Activated naive CD4-positive, alpha-beta T cell treated with anti-CD3 and anti-CD28 coated beads, Interleukin-2, amount 50 U/mL, for 72 hours (primary cell): ENCODE results near the gene VAT1. TPM values are rescaled to one million over a fixed set of nuclear protein-coding genes. Genes with fewer than 3 reads are reported as not detected.

Experiments
- ATAC-seq, 2 donors: fragments of 150-1000 bp; cut with Tn5 transposase; 2 replicates each; pipeline ENCODE4 v1.10.0; 2021; ENCODE audit warnings: mild to moderate bottlenecking in 2 of 2, moderate library complexity in 2 of 2
- DNase-seq, 2 donors: peaks; one replicate each; pipeline ENCODE4 v3.0.0; 2021 to 2022; ENCODE audit warnings: low spot score in 2 of 2
- H3K27ac Mint-ChIP-seq, 2 donors: one replicate each; pipeline ENCODE4 v1.8.0; 2022; ENCODE audit warnings: mild to moderate bottlenecking in 2 of 2, mixed read lengths in 2 of 2
- H3K36me3 Mint-ChIP-seq, 2 donors: one replicate each; pipeline ENCODE4 v1.8.0; 2022; ENCODE audit warnings: mixed read lengths in 2 of 2
- H3K9me3 Mint-ChIP-seq, 2 donors: one replicate each; pipeline ENCODE4 v1.8.0; 2022; ENCODE audit warnings: mixed read lengths in 2 of 2
- total RNA-seq, 2 donors: library from RNA; stranded (reverse); gene quantifications; one replicate each; pipeline ENCODE4 v1.2.3, GENCODE V29; 2022

Gene VAT1
- total RNA-seq, 2 donors from 2014 or later, result 28.3 to 35.7 TPM

- H3K27ac Mint-ChIP-seq, result no peak overlapping the region
- peaks cover 6% of the 10 kb centered on the region in 2 donors for H3K36me3 Mint-ChIP-seq
- H3K9me3 Mint-ChIP-seq, result no peaks in the 10 kb centered on the region
- DNase-seq (no peak), ATAC-seq (no peak)
These were observed 53.1 kb downstream of the VAT1 start for GRCh38 chr17:42969001-42969581.

GRCh38 chr17:42967925-42968324 lies 54.3 kb downstream of the VAT1 start:
- Mint-ChIP-seq H3K27ac (no peak overlapping the region), H3K9me3 (no peaks in the 10 kb centered on the region), H3K36me3 (peaks cover 13 to 14% of the 10 kb centered on the region in 2 donors)
- ATAC-seq, result no peak
- DNase-seq, result no peak

Other genes with a start within 250 kb of the VAT1 start
- gene VPS25, start 248.9 kb downstream of the VAT1 start, total RNA-seq, result 10 to 100 TPM; 58.4 to 62.2 TPM
- 1 to 10 TPM in 1 of 2 donors, under 1 TPM in 1; 0.56 to 1.7 TPM for gene WNK4, start 241.8 kb downstream of the VAT1 start, total RNA-seq
- 10 to 100 TPM; 14.8 to 32.7 TPM for gene COA3, start 223.7 kb downstream of the VAT1 start, total RNA-seq
- under 1 TPM in 1 of 2 donors, not detected in 1; 0.43 TPM for gene CNTD1, start 223.5 kb downstream of the VAT1 start, total RNA-seq
- 10 to 100 TPM; 84.5 to 86.1 TPM for gene BECN1, start 198.1 kb downstream of the VAT1 start, total RNA-seq
- gene PSME3, start 189.0 kb downstream of the VAT1 start, total RNA-seq, result 10 to 100 TPM; 79.1 to 95.5 TPM
- gene AOC2, start 177.8 kb downstream of the VAT1 start, total RNA-seq, result 1 to 10 TPM; 3.6 to 6.1 TPM
- 1 to 10 TPM; 3.0 to 5.0 TPM for gene AOC3, start 171.2 kb downstream of the VAT1 start, total RNA-seq
- not detected for gene G6PC1, start 121.6 kb downstream of the VAT1 start, total RNA-seq
- gene AARSD1, start 57.9 kb downstream of the VAT1 start, total RNA-seq, result 10 to 100 TPM; 51.0 to 63.2 TPM
- gene PTGES3L, start 42.3 kb downstream of the VAT1 start, total RNA-seq, result 1 to 10 TPM; 1.1 to 3.6 TPM
- 10 to 100 TPM; 10.7 to 15.2 TPM for gene RUNDC1, start 41.8 kb downstream of the VAT1 start, total RNA-seq
- 1,000 to 10,000 TPM; 1,275 to 1,425 TPM for gene RPL27, start 24.0 kb downstream of the VAT1 start, total RNA-seq
- 10 to 100 TPM; 33.3 to 62.3 TPM for gene IFI35, start 15.6 kb downstream of the VAT1 start, total RNA-seq
- not detected for gene RND2, start 2.8 kb upstream of the VAT1 start, total RNA-seq
- gene BRCA1, start 103.0 kb upstream of the VAT1 start, total RNA-seq, result 100 to 1,000 TPM in 1 of 2 donors, 10 to 100 TPM in 1; 74.0 to 126 TPM
- 10 to 100 TPM; 56.7 to 89.2 TPM for gene NBR1, start 148.8 kb upstream of the VAT1 start, total RNA-seq
- gene TMEM106A, start 189.5 kb upstream of the VAT1 start, total RNA-seq, result 10 to 100 TPM; 11.9 to 17.0 TPM
- under 1 TPM in 1 of 2 donors, not detected in 1; 0.48 TPM for gene CCDC200, start 206.2 kb upstream of the VAT1 start, total RNA-seq
- gene RNU2-1, start 211.6 kb upstream of the VAT1 start, total RNA-seq, result 1,000 to 10,000 TPM; 5,470 to 5,569 TPM